Ishikawa (cell line): ENCODE results near the gene CUBN.

Source experiments
- CEBPB ChIP-seq: IDR thresholded peaks from 2 replicates; pipeline ENCODE4 v1.6.1; 2012
- CREB1 ChIP-seq: IDR thresholded peaks from 2 replicates; pipeline ENCODE4 v1.6.1; 2012; ENCODE audit warnings: low read depth
- EGR1 ChIP-seq: IDR thresholded peaks from 2 replicates; pipeline ENCODE4 v1.6.1; 2012
- EP300 ChIP-seq: IDR thresholded peaks from 2 replicates; pipeline ENCODE4 v1.6.1; 2012; ENCODE audit warnings: borderline replicate concordance
- FOXM1 ChIP-seq: IDR thresholded peaks from 2 replicates; pipeline ENCODE4 v1.6.1; 2012; ENCODE audit warnings: low read depth, borderline replicate concordance
- TAF1 ChIP-seq: IDR thresholded peaks from 2 replicates; pipeline ENCODE4 v1.6.1; 2012; ENCODE audit warnings: low read depth, mild to moderate bottlenecking
- TCF12 ChIP-seq: IDR thresholded peaks from 2 replicates; pipeline ENCODE4 v1.6.1; 2012; ENCODE audit warnings: low read depth
- YY1 ChIP-seq: IDR thresholded peaks from 2 replicates; pipeline ENCODE4 v1.6.1; 2012; ENCODE audit warnings: low read depth
- ZBTB7A ChIP-seq: IDR thresholded peaks from 2 replicates; pipeline ENCODE4 v1.6.1; 2012; ENCODE audit warnings: low read depth
- TF ChIP-seq, protein P1 (sequence below): IDR thresholded peaks from 2 replicates; pipeline ENCODE4 v1.6.1; 2012; ENCODE audit warnings: low read depth, mild to moderate bottlenecking
- TF ChIP-seq, protein P2 (sequence below): IDR thresholded peaks from 2 replicates; pipeline ENCODE4 v1.6.1; 2012
- TF ChIP-seq, protein P3 (sequence below): IDR thresholded peaks from 2 replicates; pipeline ENCODE4 v1.6.1; 2012

DNA sequence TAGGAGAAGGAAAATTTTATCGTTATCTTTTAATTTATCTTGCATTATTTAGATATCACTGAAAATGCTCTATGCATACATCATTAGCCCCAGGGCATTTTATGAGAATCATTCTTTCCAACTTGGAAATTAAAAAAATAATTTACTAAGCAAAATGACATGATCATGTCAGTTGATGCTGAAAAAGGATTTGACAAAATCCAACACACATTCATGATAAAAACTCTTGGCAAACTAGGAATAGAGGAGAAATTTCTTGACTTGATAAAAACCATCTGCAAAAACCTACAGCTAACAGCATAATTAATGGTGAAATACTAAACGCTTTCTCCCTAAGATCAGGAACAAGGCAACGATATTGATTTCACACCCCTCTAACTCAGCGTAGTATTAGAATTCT is 272.2 kb downstream of the CUBN start:
- TF ChIP-seq TCF12 (no peak), ZBTB7A (no peak), CEBPB (no peak), CREB1 (no peak), TAF1 (no peak), YY1 (no peak), FOXM1 (no peak), EP300 (no peak), EGR1 (no peak)
- TF ChIP-seq, protein P1, sequence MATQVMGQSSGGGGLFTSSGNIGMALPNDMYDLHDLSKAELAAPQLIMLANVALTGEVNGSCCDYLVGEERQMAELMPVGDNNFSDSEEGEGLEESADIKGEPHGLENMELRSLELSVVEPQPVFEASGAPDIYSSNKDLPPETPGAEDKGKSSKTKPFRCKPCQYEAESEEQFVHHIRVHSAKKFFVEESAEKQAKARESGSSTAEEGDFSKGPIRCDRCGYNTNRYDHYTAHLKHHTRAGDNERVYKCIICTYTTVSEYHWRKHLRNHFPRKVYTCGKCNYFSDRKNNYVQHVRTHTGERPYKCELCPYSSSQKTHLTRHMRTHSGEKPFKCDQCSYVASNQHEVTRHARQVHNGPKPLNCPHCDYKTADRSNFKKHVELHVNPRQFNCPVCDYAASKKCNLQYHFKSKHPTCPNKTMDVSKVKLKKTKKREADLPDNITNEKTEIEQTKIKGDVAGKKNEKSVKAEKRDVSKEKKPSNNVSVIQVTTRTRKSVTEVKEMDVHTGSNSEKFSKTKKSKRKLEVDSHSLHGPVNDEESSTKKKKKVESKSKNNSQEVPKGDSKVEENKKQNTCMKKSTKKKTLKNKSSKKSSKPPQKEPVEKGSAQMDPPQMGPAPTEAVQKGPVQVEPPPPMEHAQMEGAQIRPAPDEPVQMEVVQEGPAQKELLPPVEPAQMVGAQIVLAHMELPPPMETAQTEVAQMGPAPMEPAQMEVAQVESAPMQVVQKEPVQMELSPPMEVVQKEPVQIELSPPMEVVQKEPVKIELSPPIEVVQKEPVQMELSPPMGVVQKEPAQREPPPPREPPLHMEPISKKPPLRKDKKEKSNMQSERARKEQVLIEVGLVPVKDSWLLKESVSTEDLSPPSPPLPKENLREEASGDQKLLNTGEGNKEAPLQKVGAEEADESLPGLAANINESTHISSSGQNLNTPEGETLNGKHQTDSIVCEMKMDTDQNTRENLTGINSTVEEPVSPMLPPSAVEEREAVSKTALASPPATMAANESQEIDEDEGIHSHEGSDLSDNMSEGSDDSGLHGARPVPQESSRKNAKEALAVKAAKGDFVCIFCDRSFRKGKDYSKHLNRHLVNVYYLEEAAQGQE: no peak
- TF ChIP-seq, protein P2, sequence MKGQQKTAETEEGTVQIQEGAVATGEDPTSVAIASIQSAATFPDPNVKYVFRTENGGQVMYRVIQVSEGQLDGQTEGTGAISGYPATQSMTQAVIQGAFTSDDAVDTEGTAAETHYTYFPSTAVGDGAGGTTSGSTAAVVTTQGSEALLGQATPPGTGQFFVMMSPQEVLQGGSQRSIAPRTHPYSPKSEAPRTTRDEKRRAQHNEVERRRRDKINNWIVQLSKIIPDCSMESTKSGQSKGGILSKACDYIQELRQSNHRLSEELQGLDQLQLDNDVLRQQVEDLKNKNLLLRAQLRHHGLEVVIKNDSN: no peak
- TF ChIP-seq, protein P3, sequence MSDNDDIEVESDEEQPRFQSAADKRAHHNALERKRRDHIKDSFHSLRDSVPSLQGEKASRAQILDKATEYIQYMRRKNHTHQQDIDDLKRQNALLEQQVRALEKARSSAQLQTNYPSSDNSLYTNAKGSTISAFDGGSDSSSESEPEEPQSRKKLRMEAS: no peak
